HepG2 (cell line): Measurements from ENCODE around the gene ADCY7. TPM values are rescaled to one million over a fixed set of nuclear protein-coding genes. Genes with fewer than 3 reads are reported as not detected.

Source experiments
- BHLHE40 ChIP-seq: IDR thresholded peaks from 2 replicates; pipeline ENCODE4 v1.6.1; 2011; ENCODE audit warnings: low read length, improper control_type of control experiment
- CENPT ChIP-seq: sonication (generic); formaldehyde crosslinking; IDR thresholded peaks from 2 replicates; pipeline ENCODE4 v1.8.0; 2022; ENCODE audit warnings: low read depth, mild to moderate bottlenecking, moderate library complexity, missing genetic modification reagents
- ETV5 ChIP-seq: IDR thresholded peaks from 2 replicates; pipeline ENCODE4 v1.6.1; 2018; ENCODE audit warnings: missing biosample characterization, missing genetic modification reagents, inconsistent platforms, borderline replicate concordance
- IKZF4 ChIP-seq: sonication (generic); formaldehyde crosslinking; IDR thresholded peaks from 2 replicates; pipeline ENCODE4 v1.5.1; 2020; ENCODE audit warnings: borderline replicate concordance, mild to moderate bottlenecking, low read depth, missing genetic modification reagents; ENCODE audit errors: not compliant biosample characterization
- KMT2B ChIP-seq: IDR thresholded peaks from 2 replicates; pipeline ENCODE4 v1.6.1; 2016; ENCODE audit warnings: missing genetic modification reagents, missing compliant biosample characterization
- MAZ ChIP-seq, 2 experiments: sonication (generic) in 1 of 2; formaldehyde crosslinking in 1 of 2; IDR thresholded peaks; 2 replicates each; pipeline versions ENCODE4 v1.5.0 to v1.6.1; 2012 to 2020; ENCODE audit warnings: low read depth in 2 of 2, mild to moderate bottlenecking in 2 of 2, borderline replicate concordance in 1 of 2, improper control_type of control experiment in 1 of 2, low read length in 1 of 2, missing genetic modification reagents in 1 of 2, moderate library complexity in 1 of 2
- MED13 ChIP-seq: sonication (generic); formaldehyde crosslinking; IDR thresholded peaks from 2 replicates; pipeline ENCODE4 v1.5.0; 2020; ENCODE audit warnings: missing genetic modification reagents
- MIER3 ChIP-seq: IDR thresholded peaks from 2 replicates; pipeline ENCODE4 v1.6.1; 2016; ENCODE audit warnings: missing compliant biosample characterization, borderline replicate concordance
- ONECUT2 ChIP-seq: sonication (generic); formaldehyde crosslinking; IDR thresholded peaks from 2 replicates; pipeline ENCODE4 v1.4.0; 2020; ENCODE audit warnings: missing genetic modification reagents
- PTBP1 ChIP-seq: fragments of 200-400 bp; formaldehyde crosslinking; IDR thresholded peaks from 2 replicates; pipeline ENCODE4 v1.6.1; 2018; ENCODE audit warnings: low read length, low read depth; ENCODE audit not compliant: poor library complexity, severe bottlenecking
- REPIN1 ChIP-seq: sonication (generic); formaldehyde crosslinking; IDR thresholded peaks from 2 replicates; pipeline ENCODE4 v1.8.0; 2022; ENCODE audit warnings: missing genetic modification reagents, low read depth, mild to moderate bottlenecking, borderline replicate concordance
- SP1 ChIP-seq, 2 experiments: fragments of 450-650 bp in 1 of 2; sonication (generic) in 1 of 2; formaldehyde crosslinking in 1 of 2; IDR thresholded peaks; 2 replicates each; pipeline versions ENCODE4 v1.4.0 to v1.6.1; 2016 to 2020; ENCODE audit warnings: missing genetic modification reagents in 1 of 2
- TCF7L2 ChIP-seq: IDR thresholded peaks from 2 replicates; pipeline ENCODE4 v1.6.1; 2011; ENCODE audit warnings: mild to moderate bottlenecking, low read depth, low read length, moderate library complexity
- WIZ ChIP-seq: sonication (generic); formaldehyde crosslinking; IDR thresholded peaks from 2 replicates; pipeline ENCODE4 v1.5.1; 2020; ENCODE audit warnings: mild to moderate bottlenecking, missing genetic modification reagents
- ZFP36 ChIP-seq: fragments of 150-350 bp; IDR thresholded peaks from 2 replicates; pipeline ENCODE4 v1.6.1; 2018; ENCODE audit warnings: borderline replicate concordance, low read length, low read depth; ENCODE audit not compliant: partially characterized antibody
- ZFY ChIP-seq: sonication (generic); formaldehyde crosslinking; IDR thresholded peaks from 2 replicates; pipeline ENCODE4 v1.4.0; 2020; ENCODE audit warnings: missing genetic modification reagents
- ZKSCAN8 ChIP-seq: IDR thresholded peaks from 2 replicates; pipeline ENCODE4 v1.6.1; 2016; ENCODE audit warnings: borderline replicate concordance, missing genetic modification reagents, missing compliant biosample characterization
- ZNF143 ChIP-seq: sonication (generic); formaldehyde crosslinking; IDR thresholded peaks from 2 replicates; pipeline ENCODE4 v1.4.0; 2020; ENCODE audit warnings: missing genetic modification reagents
- ZNF24 ChIP-seq: fragments of 450-650 bp; IDR thresholded peaks from 2 replicates; pipeline ENCODE4 v1.6.1; 2017; ENCODE audit warnings: antibody characterized with exemption, mild to moderate bottlenecking
- ZNF354B ChIP-seq: sonication (generic); formaldehyde crosslinking; IDR thresholded peaks from 2 replicates; pipeline ENCODE4 v1.8.0; 2022; ENCODE audit warnings: mild to moderate bottlenecking, missing genetic modification reagents
- ZNF564 ChIP-seq: sonication (generic); formaldehyde crosslinking; IDR thresholded peaks from 2 replicates; pipeline ENCODE4 v1.8.1; 2023; ENCODE audit warnings: mild to moderate bottlenecking, missing genetic modification reagents
- ZNF670 ChIP-seq: sonication (generic); formaldehyde crosslinking; IDR thresholded peaks from 2 replicates; pipeline ENCODE4 v1.8.0; 2022; ENCODE audit warnings: mild to moderate bottlenecking, missing genetic modification reagents, borderline replicate concordance
- ZNF746 ChIP-seq: sonication (generic); formaldehyde crosslinking; IDR thresholded peaks from 2 replicates; pipeline ENCODE4 v1.8.0; 2022; ENCODE audit warnings: mild to moderate bottlenecking, missing genetic modification reagents
- ZZZ3 ChIP-seq: sonication (generic); formaldehyde crosslinking; IDR thresholded peaks from 2 replicates; pipeline ENCODE4 v1.4.0; 2020; ENCODE audit warnings: missing genetic modification reagents, mild to moderate bottlenecking, borderline replicate concordance
- polyA plus RNA-seq, 8 experiments: library from polyadenylated mRNA; depleted of rRNA in 3 of 8; stranded (reverse) in 7 of 8; unstranded in 1 of 8; fragments of >200 nt; fragmentation: Illumina TruSeq in 4 of 8; extraction: Trizol in 4 of 8; gene quantifications; 2 replicates each; pipeline versions ENCODE4 v1.2.1 to v1.2.3, GENCODE V29; 2011 to 2016; ENCODE audit warnings: low read depth in 4 of 8, missing spikeins in 1 of 8, mixed read lengths in 1 of 8; ENCODE audit not compliant: insufficient read depth in 1 of 8
- total RNA-seq, 5 experiments: library from RNA; depleted of rRNA; stranded (reverse); fragments of >200 nt; fragmentation: Illumina TruSeq; extraction: Trizol; gene quantifications; 2 replicates each; pipeline ENCODE4 v1.2.3, GENCODE V29; 2016; ENCODE audit warnings: low read depth in 1 of 5
- TF ChIP-seq, protein P1 (sequence below): sonication (generic); formaldehyde crosslinking; IDR thresholded peaks from 2 replicates; pipeline ENCODE4 v1.8.0; 2022; ENCODE audit warnings: mild to moderate bottlenecking, missing genetic modification reagents, moderate library complexity
- TF ChIP-seq, protein P2 (sequence below): sonication (generic); formaldehyde crosslinking; IDR thresholded peaks from 2 replicates; pipeline ENCODE4 v1.5.1; 2020; ENCODE audit warnings: mild to moderate bottlenecking, missing genetic modification reagents, borderline replicate concordance
- TF ChIP-seq, protein P3 (sequence below): sonication (generic); formaldehyde crosslinking; conservative IDR thresholded peaks from 2 replicates; pipeline ENCODE4 v1.8.0; 2022; ENCODE audit warnings: mild to moderate bottlenecking, moderate library complexity, missing genetic modification reagents

The ADCY7 gene
- total and polyA plus RNA-seq, 2 of the 13 experiments (the other 11 are each of a cell fraction or from before 2014, with no cell fraction given), result 2.2 to 4.3 TPM

DNA sequence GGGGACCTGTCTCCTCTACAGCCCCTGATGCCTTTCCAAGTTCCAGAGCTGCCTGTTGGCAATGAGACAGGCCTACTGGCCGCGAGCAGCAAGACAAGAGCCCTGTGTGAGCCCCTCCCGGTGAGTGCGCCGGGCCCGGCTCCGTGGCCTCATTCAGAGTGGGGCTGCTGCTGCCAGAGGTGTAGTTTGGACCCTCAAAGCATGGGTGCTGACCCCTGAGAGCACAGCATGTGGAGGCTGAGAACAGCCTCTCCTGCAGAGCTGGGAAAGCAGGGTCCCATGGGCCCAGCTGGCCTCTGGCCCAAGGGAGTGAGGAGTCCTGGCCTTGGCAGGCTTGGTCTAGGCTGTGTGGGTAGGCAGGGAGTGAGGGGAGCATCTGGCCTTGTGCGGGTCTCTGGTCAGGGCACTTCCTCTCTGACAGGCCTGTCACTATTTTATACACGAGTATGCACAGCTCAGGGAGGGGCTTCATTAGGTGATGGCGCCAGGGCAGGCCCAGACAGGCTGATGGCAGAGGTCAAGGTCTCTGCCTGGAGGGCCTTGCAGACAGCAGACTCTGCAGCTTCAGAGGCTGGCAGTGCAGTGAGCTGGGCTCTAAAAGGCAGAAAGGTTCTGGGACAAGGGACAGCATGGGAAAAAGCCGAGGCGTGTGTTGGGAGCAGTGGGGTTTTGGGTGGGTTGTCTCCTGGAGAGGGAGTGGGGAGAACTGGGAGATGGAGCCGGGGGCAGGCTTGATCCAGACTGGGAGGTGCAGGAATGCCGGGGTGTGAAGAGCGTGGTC, 43.4 kb downstream of the ADCY7 start (continued):
- no peak for TF ChIP-seq WIZ (CRISPR knock-in tag)
- no peak for TF ChIP-seq ZZZ3 (CRISPR knock-in tag)
- peak; percentile 53; the same call in 1 of the 2 replicates for TF ChIP-seq ZFY (CRISPR knock-in tag)
- no peak; the same call in 1 of the 2 replicates for TF ChIP-seq BHLHE40
- no peak for TF ChIP-seq PTBP1
- no peak for TF ChIP-seq ZNF354B (CRISPR knock-in tag)
- TF ChIP-seq TCF7L2, result no peak
- TF ChIP-seq IKZF4 (CRISPR knock-in tag), result no peak
- TF ChIP-seq KMT2B (CRISPR knock-in tag), result no peak
- TF ChIP-seq, protein P1, sequence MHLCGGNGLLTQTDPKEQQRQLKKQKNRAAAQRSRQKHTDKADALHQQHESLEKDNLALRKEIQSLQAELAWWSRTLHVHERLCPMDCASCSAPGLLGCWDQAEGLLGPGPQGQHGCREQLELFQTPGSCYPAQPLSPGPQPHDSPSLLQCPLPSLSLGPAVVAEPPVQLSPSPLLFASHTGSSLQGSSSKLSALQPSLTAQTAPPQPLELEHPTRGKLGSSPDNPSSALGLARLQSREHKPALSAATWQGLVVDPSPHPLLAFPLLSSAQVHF (CRISPR knock-in tag), result no peak
- no peak for TF ChIP-seq SP1 (IDR thresholded peaks at IDR 0.05)
- TF ChIP-seq SP1 (CRISPR knock-in tag; IDR thresholded peaks at IDR 0.05), result no peak
- TF ChIP-seq REPIN1 (CRISPR knock-in tag), result 0 out of 2 replicates have a peak, but pooled peaks have one; percentile 28
- TF ChIP-seq MAZ (IDR thresholded peaks at IDR 0.05; ENCODE audit: borderline replicate concordance, low read depth, low read length), result no peak
- no peak for TF ChIP-seq MAZ (CRISPR knock-in tag; IDR thresholded peaks at IDR 0.05; ENCODE audit: low read depth)
- no peak for TF ChIP-seq CENPT (CRISPR knock-in tag)
- TF ChIP-seq MIER3, result no peak
- no peak for TF ChIP-seq ZNF143 (CRISPR knock-in tag)
- TF ChIP-seq ZNF670, result no peak
- no peak for TF ChIP-seq ZKSCAN8 (CRISPR knock-in tag)
- TF ChIP-seq ZFP36, result no peak
- TF ChIP-seq, protein P2, sequence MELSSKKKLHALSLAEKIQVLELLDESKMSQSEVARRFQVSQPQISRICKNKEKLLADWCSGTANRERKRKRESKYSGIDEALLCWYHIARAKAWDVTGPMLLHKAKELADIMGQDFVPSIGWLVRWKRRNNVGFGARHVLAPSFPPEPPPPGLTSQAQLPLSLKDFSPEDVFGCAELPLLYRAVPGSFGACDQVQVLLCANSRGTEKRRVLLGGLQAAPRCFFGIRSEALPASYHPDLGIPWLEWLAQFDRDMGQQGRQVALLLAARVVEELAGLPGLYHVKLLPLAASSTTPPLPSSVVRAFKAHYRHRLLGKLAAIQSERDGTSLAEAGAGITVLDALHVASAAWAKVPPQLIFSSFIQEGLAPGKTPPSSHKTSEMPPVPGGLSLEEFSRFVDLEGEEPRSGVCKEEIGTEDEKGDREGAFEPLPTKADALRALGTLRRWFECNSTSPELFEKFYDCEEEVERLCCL, result no peak
- TF ChIP-seq, protein P3, sequence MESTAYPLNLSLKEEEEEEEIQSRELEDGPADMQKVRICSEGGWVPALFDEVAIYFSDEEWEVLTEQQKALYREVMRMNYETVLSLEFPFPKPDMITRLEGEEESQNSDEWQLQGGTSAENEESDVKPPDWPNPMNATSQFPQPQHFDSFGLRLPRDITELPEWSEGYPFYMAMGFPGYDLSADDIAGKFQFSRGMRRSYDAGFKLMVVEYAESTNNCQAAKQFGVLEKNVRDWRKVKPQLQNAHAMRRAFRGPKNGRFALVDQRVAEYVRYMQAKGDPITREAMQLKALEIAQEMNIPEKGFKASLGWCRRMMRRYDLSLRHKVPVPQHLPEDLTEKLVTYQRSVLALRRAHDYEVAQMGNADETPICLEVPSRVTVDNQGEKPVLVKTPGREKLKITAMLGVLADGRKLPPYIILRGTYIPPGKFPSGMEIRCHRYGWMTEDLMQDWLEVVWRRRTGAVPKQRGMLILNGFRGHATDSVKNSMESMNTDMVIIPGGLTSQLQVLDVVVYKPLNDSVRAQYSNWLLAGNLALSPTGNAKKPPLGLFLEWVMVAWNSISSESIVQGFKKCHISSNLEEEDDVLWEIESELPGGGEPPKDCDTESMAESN (CRISPR knock-in tag), result no peak
- TF ChIP-seq ZNF746 (CRISPR knock-in tag), result no peak; the same call in 1 of the 2 replicates
- peak; percentile 22 for TF ChIP-seq ETV5 (CRISPR knock-in tag)
- 0 out of 2 replicates have a peak, but pooled peaks have one; percentile 20 for TF ChIP-seq ZNF564 (CRISPR knock-in tag)
- no peak for TF ChIP-seq ZNF24
- TF ChIP-seq MED13 (CRISPR knock-in tag), result no peak
- no peak for TF ChIP-seq ONECUT2
